ENCODE measurements around the gene KDM6B.

Gene KDM6B

GRCh38 chr17:7820231-7820630 lies 13.8 kb upstream of the KDM6B start:
- Histone ChIP-seq H3K36me3 (ENCODE audit: control insufficient read depth in 1 of 2, insufficient read depth in 2 of 2, low read depth in 1 of 2, low read length in 2 of 2) (no peaks in the 10 kb centered on the region), H3K9ac (ENCODE audit: low read length) (no peak overlapping the region), H2BK12ac (ENCODE audit: low read length in 2 of 2) (no peak overlapping the region), H3K18ac (ENCODE audit: low read depth in 1 of 2, low read length in 2 of 2) (no peak overlapping the region), H2BK5ac (ENCODE audit: low read depth, low read length, poor library complexity, severe bottlenecking) (no peak overlapping the region), H3K27me3 (ENCODE audit: control insufficient read depth in 1 of 2, insufficient read depth in 1 of 2, low read length in 2 of 2) (peaks cover 51 to 62% of the 10 kb centered on the region in 2 experiments), H2BK120ac (ENCODE audit: low read depth, low read length) (no peak overlapping the region), H2AK5ac (ENCODE audit: low read length, severe bottlenecking) (no peak overlapping the region), H3K4ac (ENCODE audit: low read depth in 1 of 2, low read length in 2 of 2) (no peak overlapping the region), H3K14ac (ENCODE audit: low read length in 2 of 2) (no peak overlapping the region), H3K4me1 (ENCODE audit: control insufficient read depth, insufficient read depth, low read depth, low read length) (no peaks in the 10 kb centered on the region), H3K4me3 (ENCODE audit: insufficient read depth in 1 of 2, low read depth in 1 of 2, low read length in 2 of 2) (no peak overlapping the region), H2AFZ (ENCODE audit: low read depth, low read length) (no peak overlapping the region), H3K79me1 (replicated peaks; ENCODE audit: low read length, poor library complexity, severe bottlenecking) (no peaks in the 10 kb centered on the region), H3K9me3 (ENCODE audit: control insufficient read depth, low read length) (no peaks in the 10 kb centered on the region), H4K8ac (ENCODE audit: low read length) (no peak overlapping the region), H2BK15ac (ENCODE audit: low read depth, poor library complexity, severe bottlenecking) (no peak overlapping the region), H4K91ac (ENCODE audit: low read length) (no peak overlapping the region), H3K23ac (ENCODE audit: low read length in 2 of 2) (no peak overlapping the region), H3K4me2 (ENCODE audit: low read length, poor library complexity, severe bottlenecking) (no peak overlapping the region), H3K27ac (ENCODE audit: low read length, poor library complexity, severe bottlenecking) (no peak overlapping the region)
- WGBS, result 84% methylated on average over 5 of the region's 5 CpGs
- no peak for DNase-seq

GRCh38 chr17:7822126-7822525 lies 11.9 kb upstream of the KDM6B start:
- no peak overlapping the region for H2AK5ac ChIP-seq (ENCODE audit: low read length, severe bottlenecking)
- H2AFZ ChIP-seq (ENCODE audit: low read depth, low read length), result no peak overlapping the region
- WGBS, result 82% methylated on average over 14 of the region's 14 CpGs
- H3K23ac ChIP-seq (ENCODE audit: low read length in 2 of 2), result no peak overlapping the region
- no peak overlapping the region for H2BK15ac ChIP-seq (ENCODE audit: low read depth, poor library complexity, severe bottlenecking)
- H3K4me3 ChIP-seq (ENCODE audit: insufficient read depth in 1 of 2, low read depth in 1 of 2, low read length in 2 of 2), result no peak overlapping the region
- no peak overlapping the region for H2BK120ac ChIP-seq (ENCODE audit: low read depth, low read length)
- no peak overlapping the region for H3K14ac ChIP-seq (ENCODE audit: low read length in 2 of 2)
- H4K8ac ChIP-seq (ENCODE audit: low read length), result no peak overlapping the region
- H3K9ac ChIP-seq (ENCODE audit: low read length), result no peak overlapping the region
- no peak for DNase-seq
- no peaks in the 10 kb centered on the region for H3K79me1 ChIP-seq (replicated peaks; ENCODE audit: low read length, poor library complexity, severe bottlenecking)
- no peak overlapping the region for H2BK12ac ChIP-seq (ENCODE audit: low read length in 2 of 2)
- peaks cover 33 to 53% of the 10 kb centered on the region in 2 experiments for H3K27me3 ChIP-seq (ENCODE audit: control insufficient read depth in 1 of 2, insufficient read depth in 1 of 2, low read length in 2 of 2)
- no peak overlapping the region for H3K18ac ChIP-seq (ENCODE audit: low read depth in 1 of 2, low read length in 2 of 2)
- no peaks in the 10 kb centered on the region for H3K9me3 ChIP-seq (ENCODE audit: control insufficient read depth, low read length)
- no peak overlapping the region for H3K27ac ChIP-seq (ENCODE audit: low read length, poor library complexity, severe bottlenecking)
- no peak overlapping the region for H4K91ac ChIP-seq (ENCODE audit: low read length)
- no peaks in the 10 kb centered on the region for H3K4me1 ChIP-seq (ENCODE audit: control insufficient read depth, insufficient read depth, low read depth, low read length)
- H3K4ac ChIP-seq (ENCODE audit: low read depth in 1 of 2, low read length in 2 of 2), result no peak overlapping the region
- no peak overlapping the region for H2BK5ac ChIP-seq (ENCODE audit: low read depth, low read length, poor library complexity, severe bottlenecking)
- H3K4me2 ChIP-seq (ENCODE audit: low read length, poor library complexity, severe bottlenecking), result no peak overlapping the region
- H3K36me3 ChIP-seq (ENCODE audit: control insufficient read depth in 1 of 2, insufficient read depth in 2 of 2, low read depth in 1 of 2, low read length in 2 of 2), result no peaks in the 10 kb centered on the region

GRCh38 chr17:7823581-7824001 lies 10.4 kb upstream of the KDM6B start:
- H2BK5ac ChIP-seq (ENCODE audit: low read depth, low read length, poor library complexity, severe bottlenecking), result no peak overlapping the region
- no peak overlapping the region for H3K9ac ChIP-seq (ENCODE audit: low read length)
- H3K18ac ChIP-seq (ENCODE audit: low read depth in 1 of 2, low read length in 2 of 2), result no peak overlapping the region
- H2BK12ac ChIP-seq (ENCODE audit: low read length in 2 of 2), result peak overlapping the region in 1 of 2 experiments; percentile 1
- no peaks in the 10 kb centered on the region for H3K9me3 ChIP-seq (ENCODE audit: control insufficient read depth, low read length)
- no peak overlapping the region for H3K4ac ChIP-seq (ENCODE audit: low read depth in 1 of 2, low read length in 2 of 2)
- no peak overlapping the region for H4K91ac ChIP-seq (ENCODE audit: low read length)
- H2BK120ac ChIP-seq (ENCODE audit: low read depth, low read length), result no peak overlapping the region
- no peaks in the 10 kb centered on the region for H3K36me3 ChIP-seq (ENCODE audit: control insufficient read depth in 1 of 2, insufficient read depth in 2 of 2, low read depth in 1 of 2, low read length in 2 of 2)
- H3K23ac ChIP-seq (ENCODE audit: low read length in 2 of 2), result no peak overlapping the region
- peak overlapping the region; percentile 12 for H2BK15ac ChIP-seq (ENCODE audit: low read depth, poor library complexity, severe bottlenecking)
- H4K8ac ChIP-seq (ENCODE audit: low read length), result no peak overlapping the region
- H3K14ac ChIP-seq (ENCODE audit: low read length in 2 of 2), result no peak overlapping the region
- H2AFZ ChIP-seq (ENCODE audit: low read depth, low read length), result no peak overlapping the region
- no peak overlapping the region for H2AK5ac ChIP-seq (ENCODE audit: low read length, severe bottlenecking)
- peaks cover 18 to 46% of the 10 kb centered on the region in 2 experiments for H3K27me3 ChIP-seq (ENCODE audit: control insufficient read depth in 1 of 2, insufficient read depth in 1 of 2, low read length in 2 of 2)
- H3K4me2 ChIP-seq (ENCODE audit: low read length, poor library complexity, severe bottlenecking), result no peak overlapping the region
- WGBS, result 77% methylated on average over 20 of the region's 20 CpGs
- DNase-seq, result no peak
- H3K79me1 ChIP-seq (replicated peaks; ENCODE audit: low read length, poor library complexity, severe bottlenecking), result no peaks in the 10 kb centered on the region
- no peak overlapping the region for H3K4me3 ChIP-seq (ENCODE audit: insufficient read depth in 1 of 2, low read depth in 1 of 2, low read length in 2 of 2)
- no peaks in the 10 kb centered on the region for H3K4me1 ChIP-seq (ENCODE audit: control insufficient read depth, insufficient read depth, low read depth, low read length)
- no peak overlapping the region for H3K27ac ChIP-seq (ENCODE audit: low read length, poor library complexity, severe bottlenecking)

- Histone ChIP-seq H3K18ac (ENCODE audit: low read depth in 1 of 2, low read length in 2 of 2) (no peak overlapping the region), H2BK120ac (ENCODE audit: low read depth, low read length) (no peak overlapping the region), H4K91ac (ENCODE audit: low read length) (no peak overlapping the region), H2BK15ac (ENCODE audit: low read depth, poor library complexity, severe bottlenecking) (no peak overlapping the region), H3K14ac (ENCODE audit: low read length in 2 of 2) (no peak overlapping the region), H4K8ac (ENCODE audit: low read length) (no peak overlapping the region), H3K23ac (ENCODE audit: low read length in 2 of 2) (no peak overlapping the region), H2BK5ac (ENCODE audit: low read depth, low read length, poor library complexity, severe bottlenecking) (no peak overlapping the region), H3K27me3 (ENCODE audit: control insufficient read depth in 1 of 2, insufficient read depth in 1 of 2, low read length in 2 of 2) (peaks cover 11 to 40% of the 10 kb centered on the region in 2 experiments), H3K4me2 (ENCODE audit: low read length, poor library complexity, severe bottlenecking) (no peak overlapping the region), H3K27ac (ENCODE audit: low read length, poor library complexity, severe bottlenecking) (no peak overlapping the region), H3K9me3 (ENCODE audit: control insufficient read depth, low read length) (no peaks in the 10 kb centered on the region), H2BK12ac (ENCODE audit: low read length in 2 of 2) (no peak overlapping the region), H3K4ac (ENCODE audit: low read depth in 1 of 2, low read length in 2 of 2) (no peak overlapping the region), H2AK5ac (ENCODE audit: low read length, severe bottlenecking) (no peak overlapping the region), H3K4me3 (ENCODE audit: insufficient read depth in 1 of 2, low read depth in 1 of 2, low read length in 2 of 2) (no peak overlapping the region), H3K4me1 (ENCODE audit: control insufficient read depth, insufficient read depth, low read depth, low read length) (no peaks in the 10 kb centered on the region), H2AFZ (ENCODE audit: low read depth, low read length) (no peak overlapping the region), H3K9ac (ENCODE audit: low read length) (peak overlapping the region; percentile 33), H3K36me3 (ENCODE audit: control insufficient read depth in 1 of 2, insufficient read depth in 2 of 2, low read depth in 1 of 2, low read length in 2 of 2) (no peaks in the 10 kb centered on the region), H3K79me1 (replicated peaks; ENCODE audit: low read length, poor library complexity, severe bottlenecking) (no peaks in the 10 kb centered on the region)
- WGBS, result 76% methylated on average over 9 of the region's 9 CpGs
- DNase-seq, result no peak
Observed at GRCh38 chr17:7824021-7824924, 9.7 kb upstream of the KDM6B start.

Measured in mesenchymal stem cell (in vitro differentiated cells and primary cell).